SU-DHL-6 (cell line): ENCODE results near the gene SLC7A8.
"Not testable (repeated sequence)": the region's sequence is repeated elsewhere in the genome, so short reads cannot be mapped to it uniquely, and the experiment has no call there.

Source experiments
- EZH2phosphoT487 ChIP-seq: fragments of 200-600 bp; sonication (generic), shearing (Covaris generic); conservative IDR thresholded peaks from 2 replicates; pipeline ENCODE4 v1.6.1; 2018; ENCODE audit warnings: mild to moderate bottlenecking, antibody characterized with exemption, low read length, moderate library complexity, mixed read lengths
- TF ChIP-seq, protein P1 (sequence below): fragments of 200-600 bp; sonication (generic); IDR thresholded peaks from one replicate; pipeline ENCODE4 v1.5.1; 2017; ENCODE audit warnings: antibody characterized with exemption, mild to moderate bottlenecking, low read length, moderate library complexity; ENCODE audit not compliant: insufficient read depth, poor library complexity, severe bottlenecking

GRCh38 chr14:23196487-23196886 is 13.0 kb upstream of the SLC7A8 start:
- TF ChIP-seq, protein P1, sequence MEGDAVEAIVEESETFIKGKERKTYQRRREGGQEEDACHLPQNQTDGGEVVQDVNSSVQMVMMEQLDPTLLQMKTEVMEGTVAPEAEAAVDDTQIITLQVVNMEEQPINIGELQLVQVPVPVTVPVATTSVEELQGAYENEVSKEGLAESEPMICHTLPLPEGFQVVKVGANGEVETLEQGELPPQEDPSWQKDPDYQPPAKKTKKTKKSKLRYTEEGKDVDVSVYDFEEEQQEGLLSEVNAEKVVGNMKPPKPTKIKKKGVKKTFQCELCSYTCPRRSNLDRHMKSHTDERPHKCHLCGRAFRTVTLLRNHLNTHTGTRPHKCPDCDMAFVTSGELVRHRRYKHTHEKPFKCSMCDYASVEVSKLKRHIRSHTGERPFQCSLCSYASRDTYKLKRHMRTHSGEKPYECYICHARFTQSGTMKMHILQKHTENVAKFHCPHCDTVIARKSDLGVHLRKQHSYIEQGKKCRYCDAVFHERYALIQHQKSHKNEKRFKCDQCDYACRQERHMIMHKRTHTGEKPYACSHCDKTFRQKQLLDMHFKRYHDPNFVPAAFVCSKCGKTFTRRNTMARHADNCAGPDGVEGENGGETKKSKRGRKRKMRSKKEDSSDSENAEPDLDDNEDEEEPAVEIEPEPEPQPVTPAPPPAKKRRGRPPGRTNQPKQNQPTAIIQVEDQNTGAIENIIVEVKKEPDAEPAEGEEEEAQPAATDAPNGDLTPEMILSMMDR, result not testable (repeated sequence)
- TF ChIP-seq EZH2phosphoT487, result not testable (repeated sequence)
